Measurements from ENCODE around the gene WDR83. TPM values are rescaled to one million over a fixed set of nuclear protein-coding genes. Genes with fewer than 3 reads are reported as not detected.
A peak's percentile ranks its signal among the peaks of the same experiment; 100 is the strongest.

WDR83 gene
- total RNA-seq, 1 donor from 2014 or later: 13.2 TPM

DNA sequence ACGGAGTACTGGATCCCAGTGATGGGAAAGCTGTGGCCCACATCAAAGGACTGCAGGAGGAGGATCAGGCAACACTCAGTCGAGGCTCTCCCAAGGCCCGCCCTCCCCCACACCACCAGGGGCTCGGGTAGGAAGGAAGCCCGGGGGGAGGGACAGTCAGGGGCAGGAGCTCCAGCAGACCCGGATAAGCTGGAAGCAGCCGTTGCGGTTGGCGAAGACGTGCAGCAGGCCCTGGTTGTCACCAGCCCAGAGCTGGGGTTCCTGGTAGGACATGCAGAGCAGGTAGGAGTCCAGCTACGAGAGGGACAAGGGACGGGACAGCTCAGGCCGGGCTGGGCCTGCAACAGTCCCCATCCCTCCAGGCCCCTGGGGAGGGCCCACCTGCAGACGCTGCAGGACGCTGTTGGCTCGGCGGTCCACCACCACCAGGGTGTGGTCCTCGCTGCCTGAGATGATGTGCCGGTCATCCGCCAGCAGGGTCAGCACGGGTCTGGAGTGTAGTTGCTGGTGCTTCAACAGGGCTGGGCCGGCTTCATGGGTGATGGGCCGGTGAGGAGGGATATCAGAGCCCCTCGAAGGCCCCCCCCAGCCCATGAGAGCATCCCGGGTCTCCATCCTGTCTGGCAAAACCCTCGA lies 23.1 kb downstream of the WDR83 start:
- H3K36me3 Mint-ChIP-seq (ENCODE audit: low read depth, unreplicated experiment): peaks cover 6% of the 10 kb centered on the region
- H3K27ac Mint-ChIP-seq (ENCODE audit: unreplicated experiment): no peak overlapping the region
- peaks cover 8% of the 10 kb centered on the region for H3K27me3 Mint-ChIP-seq (ENCODE audit: unreplicated experiment)
- H3K4me3 Mint-ChIP-seq (ENCODE audit: unreplicated experiment): no peak overlapping the region
- no peaks in the 10 kb centered on the region for H3K9me3 Mint-ChIP-seq (ENCODE audit: unreplicated experiment)
- DNase-seq (ENCODE audit: low spot score): no peak
- no peaks in the 10 kb centered on the region for H3K4me1 Mint-ChIP-seq (ENCODE audit: unreplicated experiment)
- TF ChIP-seq, protein P1, sequence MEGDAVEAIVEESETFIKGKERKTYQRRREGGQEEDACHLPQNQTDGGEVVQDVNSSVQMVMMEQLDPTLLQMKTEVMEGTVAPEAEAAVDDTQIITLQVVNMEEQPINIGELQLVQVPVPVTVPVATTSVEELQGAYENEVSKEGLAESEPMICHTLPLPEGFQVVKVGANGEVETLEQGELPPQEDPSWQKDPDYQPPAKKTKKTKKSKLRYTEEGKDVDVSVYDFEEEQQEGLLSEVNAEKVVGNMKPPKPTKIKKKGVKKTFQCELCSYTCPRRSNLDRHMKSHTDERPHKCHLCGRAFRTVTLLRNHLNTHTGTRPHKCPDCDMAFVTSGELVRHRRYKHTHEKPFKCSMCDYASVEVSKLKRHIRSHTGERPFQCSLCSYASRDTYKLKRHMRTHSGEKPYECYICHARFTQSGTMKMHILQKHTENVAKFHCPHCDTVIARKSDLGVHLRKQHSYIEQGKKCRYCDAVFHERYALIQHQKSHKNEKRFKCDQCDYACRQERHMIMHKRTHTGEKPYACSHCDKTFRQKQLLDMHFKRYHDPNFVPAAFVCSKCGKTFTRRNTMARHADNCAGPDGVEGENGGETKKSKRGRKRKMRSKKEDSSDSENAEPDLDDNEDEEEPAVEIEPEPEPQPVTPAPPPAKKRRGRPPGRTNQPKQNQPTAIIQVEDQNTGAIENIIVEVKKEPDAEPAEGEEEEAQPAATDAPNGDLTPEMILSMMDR (IDR thresholded peaks at IDR 0.05; ENCODE audit: unreplicated experiment): no peak

DNA sequence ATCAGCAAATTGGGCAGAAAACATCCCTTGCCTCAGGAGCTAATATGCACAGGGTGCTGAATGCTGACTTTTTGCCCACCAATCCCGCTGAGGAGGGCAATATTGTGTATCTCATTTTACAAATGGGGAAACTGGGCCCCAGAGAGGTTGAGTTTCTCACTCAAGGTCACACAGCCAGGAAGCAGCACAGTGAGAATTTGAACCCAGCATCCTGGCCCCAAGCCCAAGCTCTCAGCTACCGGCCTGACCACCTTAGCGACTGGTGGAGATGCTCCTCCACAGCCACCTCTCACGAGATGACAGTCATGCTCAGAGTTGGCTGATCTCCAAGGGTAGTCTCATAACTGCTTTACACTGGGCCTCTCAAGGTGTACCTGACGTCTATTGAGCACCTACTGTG lies 26.4 kb downstream of the WDR83 start:
- H3K4me3 Mint-ChIP-seq (ENCODE audit: unreplicated experiment): no peak overlapping the region
- no peaks in the 10 kb centered on the region for H3K4me1 Mint-ChIP-seq (ENCODE audit: unreplicated experiment)

DNA sequence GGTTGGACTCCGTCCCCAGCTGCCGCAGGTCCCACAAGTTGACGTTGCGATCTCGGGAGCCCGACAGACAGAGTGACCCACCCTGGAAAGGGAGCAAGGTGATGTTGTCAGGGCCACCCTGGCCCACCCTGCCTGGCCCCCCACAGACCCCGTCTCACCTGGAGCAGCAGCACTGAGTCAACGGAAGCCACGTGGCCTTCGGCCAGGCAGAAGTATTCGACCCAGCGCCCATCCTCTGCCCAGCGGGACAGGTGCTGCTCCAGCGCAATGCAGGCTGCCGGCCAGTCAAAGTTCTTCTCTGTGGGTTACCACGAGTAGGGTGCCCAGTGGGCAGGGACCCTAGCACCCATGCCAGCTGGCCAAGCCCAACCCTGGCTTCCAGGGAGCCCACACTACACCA lies 28.0 kb downstream of the WDR83 start:
- TF ChIP-seq, protein P1 (IDR thresholded peaks at IDR 0.05; ENCODE audit: unreplicated experiment): no peak
- no peak for DNase-seq (ENCODE audit: low spot score)
- Mint-ChIP-seq H3K9me3 (ENCODE audit: unreplicated experiment) (no peaks in the 10 kb centered on the region), H3K36me3 (ENCODE audit: low read depth, unreplicated experiment) (peaks cover 10% of the 10 kb centered on the region), H3K4me1 (ENCODE audit: unreplicated experiment) (peaks cover 3% of the 10 kb centered on the region), H3K27ac (ENCODE audit: unreplicated experiment) (no peak overlapping the region), H3K4me3 (ENCODE audit: unreplicated experiment) (no peak overlapping the region), H3K27me3 (ENCODE audit: unreplicated experiment) (peaks cover 8% of the 10 kb centered on the region)

More for the DNA sequence above, 26.4 kb downstream of the WDR83 start:
- TF ChIP-seq, protein P1 (IDR thresholded peaks at IDR 0.05; ENCODE audit: unreplicated experiment): no peak
- DNase-seq (ENCODE audit: low spot score): no peak
- Mint-ChIP-seq H3K9me3 (ENCODE audit: unreplicated experiment) (no peaks in the 10 kb centered on the region), H3K27me3 (ENCODE audit: unreplicated experiment) (peaks cover 3% of the 10 kb centered on the region), H3K27ac (ENCODE audit: unreplicated experiment) (no peak overlapping the region), H3K36me3 (ENCODE audit: low read depth, unreplicated experiment) (peaks cover 6% of the 10 kb centered on the region)

DNA sequence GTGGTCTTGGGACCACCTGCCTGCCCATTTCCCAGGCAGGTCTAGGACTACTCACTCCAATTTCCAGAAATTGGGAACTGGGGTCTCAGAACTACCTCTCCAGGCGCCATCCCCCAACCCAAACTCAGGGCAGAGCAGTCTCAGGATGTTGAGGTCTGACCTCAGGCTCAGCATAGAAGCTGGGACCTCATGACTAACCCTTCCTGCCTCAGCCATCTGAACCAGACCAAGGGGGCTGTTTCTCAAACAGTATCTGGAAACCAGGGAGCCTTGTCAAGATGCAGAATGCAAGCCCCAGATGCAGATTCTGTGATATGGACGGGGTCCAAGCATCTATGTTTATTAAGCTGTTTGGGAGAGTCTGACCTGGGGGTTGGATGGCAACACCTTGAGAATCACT lies 28.5 kb downstream of the WDR83 start:
- H3K27me3 Mint-ChIP-seq (ENCODE audit: unreplicated experiment): peaks cover 8% of the 10 kb centered on the region
- no peak overlapping the region for H3K4me3 Mint-ChIP-seq (ENCODE audit: unreplicated experiment)
- no peaks in the 10 kb centered on the region for H3K9me3 Mint-ChIP-seq (ENCODE audit: unreplicated experiment)
- no peak for DNase-seq (ENCODE audit: low spot score)
- H3K4me1 Mint-ChIP-seq (ENCODE audit: unreplicated experiment): peaks cover 3% of the 10 kb centered on the region
- TF ChIP-seq, protein P1 (IDR thresholded peaks at IDR 0.05; ENCODE audit: unreplicated experiment): no peak
- H3K36me3 Mint-ChIP-seq (ENCODE audit: low read depth, unreplicated experiment): peaks cover 10% of the 10 kb centered on the region
- H3K27ac Mint-ChIP-seq (ENCODE audit: unreplicated experiment): no peak overlapping the region

DNA sequence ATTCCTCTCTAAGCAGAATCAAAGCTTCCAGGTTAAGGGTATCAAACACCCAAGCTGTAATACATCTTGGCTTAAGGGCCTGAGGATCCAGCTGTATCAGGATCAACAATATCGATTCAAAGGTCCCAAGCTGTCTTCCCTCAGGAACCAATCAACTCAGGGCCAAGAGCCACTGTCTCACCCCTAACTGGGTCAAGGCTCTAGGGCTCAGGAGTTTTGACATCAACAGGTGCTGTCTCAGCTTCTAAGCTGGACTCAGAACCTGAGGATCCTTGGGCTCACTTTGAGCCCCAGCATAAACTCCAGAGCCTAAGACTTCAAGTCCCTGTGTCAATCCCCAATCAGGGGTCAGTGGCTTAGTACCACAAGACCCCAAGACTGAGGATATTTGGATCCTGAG lies 28.9 kb downstream of the WDR83 start:
- H3K36me3 Mint-ChIP-seq (ENCODE audit: low read depth, unreplicated experiment): peaks cover 10% of the 10 kb centered on the region
- TF ChIP-seq, protein P1 (IDR thresholded peaks at IDR 0.05; ENCODE audit: unreplicated experiment): no peak
- peaks cover 8% of the 10 kb centered on the region for H3K27me3 Mint-ChIP-seq (ENCODE audit: unreplicated experiment)
- H3K27ac Mint-ChIP-seq (ENCODE audit: unreplicated experiment): no peak overlapping the region
- H3K4me3 Mint-ChIP-seq (ENCODE audit: unreplicated experiment): peak overlapping the region; percentile 69
- DNase-seq (ENCODE audit: low spot score): no peak
- H3K9me3 Mint-ChIP-seq (ENCODE audit: unreplicated experiment): no peaks in the 10 kb centered on the region
- H3K4me1 Mint-ChIP-seq (ENCODE audit: unreplicated experiment): peaks cover 3% of the 10 kb centered on the region
